Neuronal stem cell (in vitro differentiated cells): ENCODE results near the gene CERS2.

Source experiments
- DNase-seq: peaks from one replicate; pipeline ENCODE4 v3.0.0-alpha.2; 2013; ENCODE audit warnings: low spot score
- H2AFZ ChIP-seq: one replicate; pipeline ENCODE4 v1.6.1; 2013; ENCODE audit warnings: mild to moderate bottlenecking, low read length, inconsistent platforms
- H2AK5ac ChIP-seq: 2 replicates; pipeline ENCODE4 v1.6.1; 2013; ENCODE audit warnings: low read depth, mild to moderate bottlenecking, inconsistent platforms, low read length, moderate library complexity, mixed read lengths
- H2BK120ac ChIP-seq: 2 replicates; pipeline ENCODE4 v1.6.1; 2013; ENCODE audit warnings: low read depth, mild to moderate bottlenecking, inconsistent platforms, low read length, moderate library complexity, mixed read lengths
- H2BK12ac ChIP-seq: one replicate; pipeline ENCODE4 v1.6.1; 2013; ENCODE audit warnings: low read length, inconsistent platforms
- H2BK15ac ChIP-seq: 2 replicates; pipeline ENCODE4 v1.6.1; 2013; ENCODE audit warnings: mild to moderate bottlenecking, low read length, inconsistent platforms, mixed read lengths
- H2BK5ac ChIP-seq: one replicate; pipeline ENCODE4 v1.6.1; 2013; ENCODE audit warnings: inconsistent platforms, mild to moderate bottlenecking, low read length, moderate library complexity
- H3K14ac ChIP-seq: one replicate; pipeline ENCODE4 v1.6.1; 2013; ENCODE audit warnings: low read length, inconsistent platforms
- H3K18ac ChIP-seq: 2 replicates; pipeline ENCODE4 v1.6.1; 2013; ENCODE audit warnings: low read length, inconsistent platforms
- H3K23ac ChIP-seq: 2 replicates; pipeline ENCODE4 v1.6.1; 2013; ENCODE audit warnings: low read depth, mild to moderate bottlenecking, mixed read lengths, low read length, inconsistent platforms; ENCODE audit not compliant: poor library complexity
- H3K27ac ChIP-seq: replicated peaks from 3 replicates; pipeline ENCODE4 v1.5.1; 2013; ENCODE audit warnings: low read length, inconsistent platforms
- H3K27me3 ChIP-seq, 3 experiments: 2 replicates each; pipeline ENCODE4 v1.6.1; 2013; ENCODE audit warnings: low read length in 3 of 3, mild to moderate bottlenecking in 2 of 3, inconsistent platforms in 1 of 3, low read depth in 1 of 3, mixed read lengths in 1 of 3, moderate library complexity in 1 of 3; ENCODE audit not compliant: control insufficient read depth in 3 of 3, insufficient read depth in 3 of 3
- H3K36me3 ChIP-seq, 2 donors: replicated peaks in 1 of 2; 2 replicates each; pipeline ENCODE4 v1.6.1; 2013; ENCODE audit warnings: low read length in 2 of 2; ENCODE audit not compliant: control insufficient read depth in 2 of 2, insufficient read depth in 2 of 2
- H3K4ac ChIP-seq: 2 replicates; pipeline ENCODE4 v1.6.1; 2013; ENCODE audit warnings: inconsistent platforms, mild to moderate bottlenecking, low read length, moderate library complexity
- H3K4me1 ChIP-seq, 2 donors: 1 replicate in 1 of 2; 2 replicates in 1 of 2; pipeline ENCODE4 v1.6.1; 2013; ENCODE audit warnings: low read length in 2 of 2, low read depth in 1 of 2; ENCODE audit not compliant: control insufficient read depth in 2 of 2, insufficient read depth in 1 of 2
- H3K4me2 ChIP-seq: one replicate; pipeline ENCODE4 v1.6.1; 2013; ENCODE audit warnings: mild to moderate bottlenecking, low read length, inconsistent platforms; ENCODE audit not compliant: insufficient read depth, poor library complexity, severe bottlenecking
- H3K4me3 ChIP-seq, 2 donors: 2 replicates each; pipeline ENCODE4 v1.5.1; 2013; ENCODE audit warnings: low read length in 2 of 2, mild to moderate bottlenecking in 2 of 2, inconsistent platforms in 1 of 2, moderate library complexity in 1 of 2
- H3K79me1 ChIP-seq: one replicate; pipeline ENCODE4 v1.6.1; 2013; ENCODE audit warnings: low read depth, mild to moderate bottlenecking, inconsistent platforms, low read length, moderate library complexity
- H3K9ac ChIP-seq: one replicate; pipeline ENCODE4 v1.6.1; 2013; ENCODE audit warnings: mild to moderate bottlenecking, low read depth, low read length, inconsistent platforms; ENCODE audit not compliant: poor library complexity
- H3K9me3 ChIP-seq, 2 donors: replicated peaks in 1 of 2; 2 replicates each; pipeline versions ENCODE3 to v1.6.1; 2013; ENCODE audit warnings: low read length in 2 of 2, mild to moderate bottlenecking in 2 of 2, inconsistent platforms in 1 of 2, low read depth in 1 of 2, mixed read lengths in 1 of 2, moderate library complexity in 1 of 2; ENCODE audit not compliant: control insufficient read depth in 2 of 2, insufficient read depth in 1 of 2
- H4K8ac ChIP-seq: one replicate; pipeline ENCODE4 v1.6.1; 2013; ENCODE audit warnings: low read depth, mild to moderate bottlenecking, inconsistent platforms, low read length, moderate library complexity
- H4K91ac ChIP-seq: one replicate; pipeline ENCODE4 v1.6.1; 2013; ENCODE audit warnings: low read length, low read depth, mild to moderate bottlenecking, inconsistent platforms; ENCODE audit not compliant: poor library complexity
- WGBS, 2 donors: extraction: QIAGEN DNeasy Blood & Tissue Kit; methylation state at CpG; one replicate each; pipeline ENCODE4 v1.1.7; 2013; ENCODE audit warnings: missing lambda C conversion rate in 2 of 2, mixed read lengths in 1 of 2; ENCODE audit not compliant: insufficient read length in 2 of 2, insufficient replicate concordance in 1 of 2; ENCODE audit errors: extremely low coverage in 2 of 2; 5-methylcytosine and 5-hydroxymethylcytosine counted together

Gene CERS2

DNA sequence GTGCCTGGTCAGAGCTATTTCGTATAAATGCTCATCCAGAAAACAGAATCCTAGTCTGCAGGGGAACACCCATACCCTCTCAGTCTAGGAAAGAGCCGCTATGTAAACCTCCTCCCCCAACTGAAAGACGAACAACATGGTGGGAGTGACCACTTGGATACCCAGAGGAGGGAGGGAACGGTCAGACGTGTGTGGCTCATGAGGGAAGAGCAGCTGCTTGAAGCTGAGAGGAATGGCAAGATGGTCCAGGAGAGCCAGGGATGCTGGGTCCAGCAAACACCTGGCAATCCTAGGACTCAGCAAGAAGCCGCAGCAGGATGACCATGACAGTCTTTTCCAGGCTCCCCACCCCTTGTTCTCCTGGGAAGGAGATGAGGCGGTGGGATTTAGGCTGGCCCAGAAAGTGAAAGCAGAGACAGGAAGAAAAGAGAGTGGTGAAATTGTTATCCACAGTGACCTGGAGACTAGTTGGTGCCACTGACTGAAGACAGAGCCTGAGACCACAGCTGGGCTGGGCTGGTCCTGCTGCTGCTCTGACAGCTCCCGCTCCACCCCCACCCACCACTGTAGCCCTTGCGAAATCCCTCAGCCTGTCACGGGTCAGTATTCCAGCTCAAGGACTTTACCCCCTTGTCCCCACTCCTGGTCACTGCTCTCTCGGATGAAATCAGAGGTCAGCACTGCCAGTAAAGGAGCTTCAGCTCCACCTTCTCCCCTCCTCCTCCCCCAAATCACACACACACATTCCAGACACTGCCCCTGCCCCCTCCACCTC is 3.6 kb downstream of the CERS2 start:
- Histone ChIP-seq H2BK5ac (no peak overlapping the region), H2AFZ (no peak overlapping the region), H3K14ac (no peak overlapping the region), H3K4me3 (peak overlapping the region in 1 of 2 donors; percentile 35), H3K27me3 (no peaks in the 10 kb centered on the region), H3K4me1 (peaks cover 31 to 33% of the 10 kb centered on the region in 2 donors), H3K79me1 (peaks cover 9% of the 10 kb centered on the region), H3K27ac (peak overlapping the region; percentile 63), H3K36me3 (peaks cover 27 to 41% of the 10 kb centered on the region in 2 donors), H2BK15ac (no peak overlapping the region), H3K4me2 (peak overlapping the region; percentile 20), H3K18ac (no peak overlapping the region), H3K4ac (no peak overlapping the region), H3K9me3 (no peaks in the 10 kb centered on the region), H3K23ac (no peak overlapping the region), H2BK12ac (no peak overlapping the region), H2AK5ac (no peak overlapping the region), H3K9ac (peak overlapping the region; percentile 39), H2BK120ac (no peak overlapping the region), H4K8ac (no peak overlapping the region), H4K91ac (no peak overlapping the region)
- no peak for DNase-seq
- no CpG with 5 or more reads among the region's 11 CpGs for WGBS, 2 donors

DNA sequence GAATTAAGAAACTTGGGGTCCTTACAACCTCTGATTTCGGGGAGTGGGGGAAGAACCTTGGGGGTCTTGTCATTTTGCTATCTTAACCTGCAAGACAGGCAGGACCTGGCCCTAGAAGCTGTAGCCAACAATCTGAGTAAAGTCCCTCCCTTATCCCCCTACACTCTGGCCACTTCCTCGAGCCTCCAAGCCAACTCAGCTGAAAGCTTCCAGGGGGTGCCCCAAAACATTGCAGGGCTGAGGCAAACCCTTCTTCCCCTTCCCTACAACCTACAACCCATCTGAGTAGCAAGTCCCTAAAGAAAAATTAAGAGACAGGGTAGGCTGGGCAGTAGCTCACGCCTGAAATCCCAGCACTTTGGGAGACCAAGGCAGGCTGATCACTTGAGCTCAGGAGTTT is 5.0 kb downstream of the CERS2 start:
- peaks cover 31 to 33% of the 10 kb centered on the region in 2 donors for H3K4me1 ChIP-seq
- H3K9ac ChIP-seq: no peak overlapping the region
- no peak overlapping the region for H3K4me3 ChIP-seq
- H3K14ac ChIP-seq: no peak overlapping the region
- no peak overlapping the region for H3K18ac ChIP-seq
- no peak for DNase-seq
- H2BK120ac ChIP-seq: no peak overlapping the region
- no peak overlapping the region for H2BK12ac ChIP-seq
- H2BK15ac ChIP-seq: no peak overlapping the region
- H3K23ac ChIP-seq: no peak overlapping the region
- no peak overlapping the region for H3K27ac ChIP-seq
- H2AK5ac ChIP-seq: no peak overlapping the region
- no peaks in the 10 kb centered on the region for H3K27me3 ChIP-seq
- H3K4me2 ChIP-seq: no peak overlapping the region
- no peak overlapping the region for H2AFZ ChIP-seq
- no peak overlapping the region for H3K4ac ChIP-seq
- no CpG with 5 or more reads among the region's 3 CpGs for WGBS, 2 donors
- peaks cover 9% of the 10 kb centered on the region for H3K79me1 ChIP-seq
- peaks cover 35 to 55% of the 10 kb centered on the region in 2 donors for H3K36me3 ChIP-seq
- no peak overlapping the region for H4K91ac ChIP-seq
- H2BK5ac ChIP-seq: no peak overlapping the region
- H3K9me3 ChIP-seq: no peaks in the 10 kb centered on the region
- no peak overlapping the region for H4K8ac ChIP-seq

DNA sequence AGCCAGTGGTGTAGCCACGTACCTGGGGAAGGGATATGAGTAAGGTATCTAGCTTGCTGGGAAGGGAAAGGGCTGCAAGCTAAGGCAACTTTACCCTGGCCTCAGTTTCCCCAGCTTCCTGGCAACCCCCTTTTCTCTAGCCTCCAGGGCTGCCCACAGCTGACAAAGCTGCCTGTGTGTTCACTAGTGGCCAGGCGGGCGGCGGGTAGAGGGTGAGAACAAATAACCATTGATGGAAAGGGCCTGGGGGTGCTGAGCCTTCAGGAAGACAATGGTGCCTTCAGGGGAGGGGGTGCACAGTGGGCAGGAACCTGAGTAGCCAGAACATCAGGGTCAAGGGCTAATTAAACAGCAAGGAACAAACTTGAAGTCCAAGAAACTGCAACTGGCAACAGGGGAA is 6.1 kb downstream of the CERS2 start:
- no peak overlapping the region for H2BK120ac ChIP-seq
- H3K36me3 ChIP-seq: peaks cover 44 to 67% of the 10 kb centered on the region in 2 donors

DNA sequence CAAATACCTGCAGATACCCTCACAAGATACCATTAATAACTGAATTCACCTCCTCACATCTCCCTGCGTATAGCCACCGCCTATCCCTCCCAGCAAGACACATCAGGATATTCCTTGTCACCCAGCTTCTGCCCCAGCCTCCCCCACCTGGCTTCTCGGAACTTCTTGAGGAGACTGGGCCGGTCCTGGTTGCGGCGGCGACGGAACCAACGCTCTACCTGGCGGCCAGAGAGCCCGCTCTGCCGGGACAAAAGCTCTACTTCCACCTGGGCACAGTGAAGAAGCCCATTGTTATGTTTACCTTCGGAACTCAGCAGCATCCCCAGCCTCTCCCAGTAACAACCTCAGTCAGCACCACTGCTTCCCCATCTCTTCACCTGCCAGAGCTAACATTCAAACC is 6.7 kb downstream of the CERS2 start:
- no peak overlapping the region for H3K23ac ChIP-seq
- H2BK15ac ChIP-seq: no peak overlapping the region
- no peaks in the 10 kb centered on the region for H3K9me3 ChIP-seq
- H4K8ac ChIP-seq: no peak overlapping the region
- no CpG with 5 or more reads among the region's 13 CpGs for WGBS, 2 donors
- no peak for DNase-seq
- H3K36me3 ChIP-seq: peaks cover 48 to 72% of the 10 kb centered on the region in 2 donors
- no peak overlapping the region for H3K4me3 ChIP-seq
- no peak overlapping the region for H2BK12ac ChIP-seq
- peaks cover 6% of the 10 kb centered on the region for H3K79me1 ChIP-seq
- H3K27me3 ChIP-seq: no peaks in the 10 kb centered on the region
- no peak overlapping the region for H3K27ac ChIP-seq
- H3K4ac ChIP-seq: no peak overlapping the region
- H2AFZ ChIP-seq: no peak overlapping the region
- no peak overlapping the region for H2AK5ac ChIP-seq
- H2BK5ac ChIP-seq: no peak overlapping the region
- H3K4me2 ChIP-seq: no peak overlapping the region
- H3K4me1 ChIP-seq: peaks cover 25 to 26% of the 10 kb centered on the region in 2 donors
- H3K9ac ChIP-seq: no peak overlapping the region
- H2BK120ac ChIP-seq: no peak overlapping the region
- no peak overlapping the region for H3K18ac ChIP-seq
- no peak overlapping the region for H3K14ac ChIP-seq
- no peak overlapping the region for H4K91ac ChIP-seq

More for the DNA sequence above, 6.1 kb downstream of the CERS2 start:
- Histone ChIP-seq H3K4ac (no peak overlapping the region), H4K8ac (no peak overlapping the region), H3K9ac (no peak overlapping the region), H2AFZ (no peak overlapping the region), H3K9me3 (no peaks in the 10 kb centered on the region), H3K4me2 (no peak overlapping the region), H2BK12ac (no peak overlapping the region), H3K27ac (no peak overlapping the region), H3K79me1 (peaks cover 8% of the 10 kb centered on the region), H2BK5ac (no peak overlapping the region), H2BK15ac (no peak overlapping the region), H3K4me3 (no peak overlapping the region), H2AK5ac (no peak overlapping the region), H3K23ac (no peak overlapping the region), H4K91ac (no peak overlapping the region), H3K4me1 (peaks cover 30 to 31% of the 10 kb centered on the region in 2 donors), H3K14ac (no peak overlapping the region), H3K27me3 (no peaks in the 10 kb centered on the region), H3K18ac (no peak overlapping the region)
- no peak for DNase-seq
- WGBS, 2 donors: no CpG with 5 or more reads among the region's 4 CpGs
